GM21381 (cell line): ENCODE data around the gene CBFA2T2.
"Not testable (repeated sequence)": the region's sequence is repeated elsewhere in the genome, so short reads cannot be mapped to it uniquely, and the experiment has no call there.

ENCODE experiments used
- ATAC-seq: cut with Tn5 transposase; IDR thresholded peaks from one replicate; pipeline ENCODE4 v1.9.1; 2021; ENCODE audit warnings: mild to moderate bottlenecking, moderate library complexity; ENCODE audit not compliant: unreplicated experiment

The CBFA2T2 gene

DNA sequence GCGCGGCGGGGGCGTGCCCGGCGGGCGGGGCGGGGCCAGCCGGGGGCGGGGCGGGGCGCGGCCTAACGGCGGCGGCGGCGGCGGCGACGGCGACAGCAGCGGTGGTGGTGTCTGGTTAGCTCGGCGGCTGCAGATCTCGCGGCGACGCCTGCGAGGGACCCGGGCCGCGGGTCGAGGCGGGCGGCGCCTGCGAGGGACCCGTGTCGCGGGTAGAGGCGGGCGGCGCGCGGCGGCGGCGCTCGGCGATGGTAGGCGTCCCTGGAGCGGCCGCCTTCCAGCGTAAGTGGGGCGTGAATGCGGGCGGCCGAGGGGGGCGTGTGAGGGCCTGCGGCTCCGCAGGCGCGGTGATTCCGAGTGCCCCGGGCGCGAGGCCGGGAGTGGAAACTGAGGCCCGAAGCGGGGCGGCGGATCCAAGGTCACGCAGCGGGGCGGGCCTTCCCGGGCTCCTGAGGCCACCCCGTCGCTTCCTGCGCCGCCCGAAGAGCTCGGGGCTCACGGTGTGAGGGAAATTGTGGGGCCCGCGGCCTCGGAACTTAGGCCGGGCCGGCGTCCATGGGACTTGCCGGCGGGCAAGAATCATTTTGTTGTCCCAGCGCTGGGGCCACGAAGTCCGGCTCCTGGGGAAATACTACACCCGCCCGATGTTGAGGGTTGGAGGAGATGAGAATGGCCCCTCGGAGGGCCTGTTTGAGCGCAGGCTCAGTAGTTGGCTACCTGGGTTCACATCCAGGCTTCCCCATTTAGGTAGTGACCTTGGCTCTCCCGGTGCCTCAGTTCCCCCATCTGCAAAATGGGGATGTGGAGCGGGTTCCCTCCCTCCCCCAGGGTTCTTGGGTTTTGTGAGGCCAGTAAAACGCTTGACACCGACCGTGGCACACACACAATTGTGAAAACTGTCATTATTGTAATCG, at the start of gene CBFA2T2:
Gene CBFA2T2, plus strand, starts transcription at position 74 of the 911 bp plus-strand sequence. Its CDS starts 172 bp downstream, at position 246.
- peak; percentile 46 for ATAC-seq

DNA sequence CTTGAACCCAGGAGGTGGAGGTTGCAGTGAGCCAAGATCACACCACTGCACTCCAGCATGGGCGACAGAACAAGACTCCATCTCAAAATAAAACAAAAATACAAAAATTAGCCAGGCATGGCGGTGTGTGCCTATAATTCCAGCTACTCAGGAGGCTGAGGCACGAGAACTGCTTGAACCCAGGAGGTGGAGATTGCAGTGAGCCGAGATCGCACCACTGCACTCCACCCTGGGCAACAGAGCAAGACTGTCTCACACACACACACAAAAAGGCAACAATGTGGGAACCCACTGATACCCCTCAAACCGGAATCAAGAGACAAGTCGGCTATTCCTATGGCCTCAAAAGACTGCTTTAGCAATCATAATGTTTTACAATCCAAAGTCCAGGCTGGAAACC, 49.3 kb upstream of the CBFA2T2 start:
- not testable (repeated sequence) for ATAC-seq

DNA sequence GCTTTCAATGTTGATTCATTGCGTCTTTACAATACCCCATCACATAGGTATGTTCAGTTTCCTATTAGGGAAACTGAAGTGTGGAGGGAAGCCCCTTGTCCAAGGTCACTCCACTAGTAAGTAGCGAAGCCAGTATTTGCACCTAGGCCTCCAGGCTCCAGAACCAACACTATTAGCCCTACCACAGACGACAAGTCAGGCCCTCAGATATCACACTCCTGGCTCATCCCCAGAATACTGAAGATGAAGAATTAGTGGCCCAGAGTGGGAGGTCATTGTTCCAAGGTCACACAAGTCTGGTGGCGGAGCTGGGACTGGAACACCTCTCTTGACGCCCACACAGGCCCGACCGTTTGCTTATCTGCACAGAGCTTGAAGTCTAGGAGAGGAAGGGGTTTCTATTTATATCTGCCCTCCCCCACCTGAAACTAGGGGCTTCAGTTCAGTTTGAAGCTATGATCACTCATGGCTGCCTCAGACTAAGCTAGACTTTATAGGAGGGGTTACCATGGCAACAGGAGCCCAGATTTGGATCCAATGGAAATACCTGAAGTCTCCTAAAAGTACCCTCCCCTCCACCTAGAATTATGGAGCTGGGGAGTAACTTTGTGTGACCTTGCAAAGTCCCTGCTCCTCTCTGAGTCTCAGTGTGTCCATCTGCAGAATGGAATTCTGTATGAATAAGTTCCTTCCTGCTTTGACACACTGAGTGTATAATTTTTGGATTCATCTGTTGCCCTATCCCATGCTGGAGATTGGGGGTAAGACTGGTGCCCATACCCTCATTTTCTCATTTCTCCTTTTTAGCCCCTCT, 48.5 kb upstream of the CBFA2T2 start:
- no peak for ATAC-seq

DNA sequence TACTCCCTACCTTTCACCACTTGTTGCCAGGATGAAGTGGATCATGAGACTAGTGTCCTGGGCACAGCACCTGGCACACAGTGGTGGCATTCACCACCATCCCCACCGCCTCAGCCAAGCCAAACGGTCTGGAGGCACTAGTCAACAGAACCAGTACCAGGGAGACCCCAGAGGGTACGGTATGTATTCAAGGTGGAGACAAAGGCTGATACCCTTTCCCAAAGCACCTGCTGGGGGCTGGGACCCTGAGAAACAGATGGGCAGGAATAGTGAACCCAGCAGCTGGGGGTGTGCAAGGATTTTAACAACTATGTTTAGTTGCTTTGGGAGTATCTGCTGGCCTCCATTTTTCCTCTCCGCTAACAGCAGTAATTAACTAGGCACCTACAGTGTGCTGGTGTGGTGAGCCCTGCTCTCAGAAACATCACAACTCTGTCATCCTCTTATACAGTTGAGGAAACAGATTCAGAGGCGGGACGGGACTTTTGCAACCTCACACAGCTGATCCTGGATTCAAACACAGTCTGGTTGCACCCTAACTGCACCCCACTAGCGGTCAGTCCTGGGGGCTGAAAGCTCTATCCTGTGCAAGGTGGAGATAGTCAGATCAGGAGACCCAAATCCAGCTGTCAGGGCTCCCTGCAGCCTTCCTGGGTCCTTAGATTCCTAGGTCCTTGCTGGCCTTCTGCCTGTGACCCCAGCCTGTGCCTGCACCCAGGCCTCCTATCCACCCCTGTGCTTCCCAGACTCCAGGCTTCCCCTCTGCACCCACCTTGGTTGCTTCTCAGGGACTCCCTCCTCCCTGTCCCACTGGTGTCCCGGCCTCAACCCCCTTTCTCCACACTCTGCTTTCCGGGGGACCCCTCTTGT, 47.5 kb upstream of the CBFA2T2 start:
- no peak for ATAC-seq

DNA sequence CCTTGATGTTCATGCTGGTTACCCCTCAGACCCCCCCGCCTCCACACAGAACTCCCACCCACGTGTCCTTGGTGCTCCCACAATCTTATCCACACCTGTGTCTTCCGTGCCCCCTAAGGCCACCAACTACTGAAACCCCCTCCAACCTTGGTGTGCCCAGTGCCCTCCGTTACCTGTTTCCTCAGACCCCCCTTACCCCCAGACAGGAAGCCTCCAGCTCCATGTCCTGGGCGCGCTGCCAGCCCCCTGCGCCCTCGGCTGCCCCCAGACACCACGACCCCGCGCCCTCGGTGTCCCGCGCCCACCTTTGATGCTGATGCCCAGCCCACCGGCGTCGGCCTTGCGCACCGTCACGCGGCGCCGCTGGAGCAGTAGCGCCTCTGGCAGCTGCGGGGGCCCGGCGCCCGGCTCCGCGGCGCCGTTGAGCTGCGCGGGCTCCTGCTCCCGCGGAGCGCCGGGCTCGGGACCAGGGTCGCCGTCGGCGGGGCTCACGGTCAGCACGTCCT, 46.8 kb upstream of the CBFA2T2 start:
- ATAC-seq, result no peak

DNA sequence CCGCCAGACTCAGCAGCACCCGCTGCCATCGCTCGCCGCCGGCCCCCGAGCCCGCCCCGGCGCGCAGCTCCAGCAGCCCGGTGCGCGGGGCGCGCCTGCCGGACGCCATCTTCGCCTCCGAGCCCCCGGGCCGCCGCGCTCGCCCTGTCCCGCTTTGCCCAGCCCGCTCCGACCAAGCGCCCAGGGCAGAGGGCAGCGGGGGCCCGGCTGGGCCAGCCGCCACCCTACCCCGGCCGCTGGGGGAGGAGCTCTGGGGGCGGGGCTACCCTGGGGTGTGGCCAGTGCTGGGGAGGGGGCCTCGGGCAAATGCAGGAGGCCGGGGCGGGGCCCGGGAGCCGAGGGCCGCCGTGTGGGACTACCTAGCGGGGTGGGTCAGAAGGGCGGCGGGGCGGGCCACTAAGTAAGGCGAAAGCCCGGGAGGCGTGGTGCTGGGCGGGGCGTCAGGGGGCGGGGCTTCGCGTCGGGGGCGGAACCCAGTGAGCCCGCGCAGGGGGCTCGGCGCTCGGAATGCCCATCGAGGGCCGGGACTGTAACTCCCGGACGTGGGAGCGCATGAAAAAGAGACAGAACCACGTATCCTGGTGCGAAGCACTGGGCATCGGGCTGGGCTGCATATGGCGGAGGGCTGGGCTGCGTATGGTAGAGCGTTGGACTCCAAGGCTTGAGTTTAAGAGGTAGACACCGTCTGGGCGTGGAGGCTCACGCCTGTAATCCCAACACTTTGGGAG, 46.2 kb upstream of the CBFA2T2 start, which contains the start of gene SNTA1:
Gene SNTA1, minus strand, starts transcription at position 252 of the 728 bp plus-strand sequence. Its CDS starts 143 bp downstream, at position 109.
- ATAC-seq, result peak; percentile 87

DNA sequence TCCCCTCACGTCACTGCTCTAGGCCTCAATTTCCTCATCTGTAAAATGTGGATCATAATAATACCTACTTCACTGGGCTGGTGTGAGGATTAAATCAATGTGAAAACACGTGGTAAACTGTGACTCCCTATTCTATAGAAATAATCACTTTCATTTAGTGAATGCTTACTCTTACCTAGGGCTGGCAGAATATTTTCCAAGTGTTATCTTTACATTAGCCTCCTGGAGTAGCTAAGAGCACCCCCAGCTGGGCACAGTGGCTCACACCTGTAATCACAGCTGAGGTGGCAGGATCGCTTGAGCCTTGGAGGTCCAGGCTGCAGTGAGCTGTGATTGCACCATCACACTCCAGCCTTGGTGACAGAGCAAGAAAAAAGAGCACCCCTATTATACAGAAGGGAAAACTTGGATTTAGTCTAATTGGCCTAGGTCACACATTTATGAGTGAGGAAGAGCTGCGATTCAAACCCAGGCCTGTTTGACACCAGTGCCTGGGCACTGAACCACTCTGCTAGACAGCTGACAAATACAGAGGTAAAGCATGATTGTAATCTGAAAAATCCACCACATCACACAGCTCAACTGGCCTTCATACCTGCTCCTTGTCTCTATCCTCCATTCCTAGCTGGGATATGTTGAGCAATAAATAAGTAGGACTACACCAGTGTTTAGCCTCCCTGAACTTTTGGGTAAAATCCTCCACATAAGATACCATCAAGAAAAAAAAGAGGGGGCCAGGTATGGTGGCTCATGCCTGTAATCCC, 44.9 kb upstream of the CBFA2T2 start:
- ATAC-seq, result no peak

DNA sequence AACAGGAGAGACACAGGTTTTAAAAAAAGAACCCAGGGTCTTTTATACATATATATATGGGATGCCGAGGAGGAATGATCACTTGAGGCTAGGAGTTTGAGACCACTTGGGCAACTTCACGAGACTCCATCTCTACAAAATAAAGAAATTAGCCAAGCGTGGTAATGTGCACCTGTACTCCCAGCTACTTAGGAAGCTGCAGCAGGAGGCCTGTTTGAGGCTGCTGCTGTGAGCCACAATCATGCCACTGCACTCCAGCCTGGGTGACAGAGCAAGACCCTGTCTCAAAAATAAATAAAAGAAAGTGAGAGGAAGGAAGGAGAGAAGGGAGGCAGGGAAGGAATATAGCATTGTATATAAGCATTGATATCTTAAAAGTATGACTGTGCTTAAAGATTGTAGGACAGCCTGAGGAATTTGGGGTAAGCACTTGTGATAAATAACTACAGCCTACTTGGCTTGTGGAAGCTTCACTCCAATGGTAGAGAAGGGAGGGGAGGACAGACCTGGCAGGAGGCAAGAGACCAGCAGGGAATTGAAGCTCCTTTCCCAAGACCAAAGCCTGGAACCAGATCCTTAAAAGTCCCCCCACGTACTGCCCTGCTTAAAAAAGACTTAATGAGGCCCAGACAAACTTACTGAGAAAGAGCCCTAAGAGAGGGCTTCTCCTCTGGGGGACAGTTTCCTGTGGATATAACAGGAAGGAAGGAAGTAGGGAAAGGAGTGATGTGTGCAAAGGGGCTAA, 43.8 kb upstream of the CBFA2T2 start:
- ATAC-seq, result no peak

DNA sequence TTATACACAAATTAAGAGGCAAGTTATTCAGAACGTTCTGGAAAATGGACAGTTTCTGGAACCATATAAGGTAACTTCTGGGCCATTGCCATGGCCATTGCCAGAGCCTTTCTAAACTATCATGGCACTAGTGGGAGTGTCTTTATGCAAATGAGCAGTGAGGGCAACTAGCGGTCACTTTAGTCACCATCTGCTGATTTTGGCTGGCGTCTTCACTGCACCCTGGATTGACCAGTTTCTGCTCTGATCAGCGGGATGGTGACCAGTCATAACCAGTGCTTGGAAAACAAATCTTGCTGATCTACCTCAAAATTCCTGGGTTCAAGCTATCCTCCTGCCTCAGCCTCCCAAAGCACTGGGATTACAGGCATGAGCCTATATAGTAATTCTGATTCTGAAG, 39.0 kb upstream of the CBFA2T2 start:
- no peak for ATAC-seq

DNA sequence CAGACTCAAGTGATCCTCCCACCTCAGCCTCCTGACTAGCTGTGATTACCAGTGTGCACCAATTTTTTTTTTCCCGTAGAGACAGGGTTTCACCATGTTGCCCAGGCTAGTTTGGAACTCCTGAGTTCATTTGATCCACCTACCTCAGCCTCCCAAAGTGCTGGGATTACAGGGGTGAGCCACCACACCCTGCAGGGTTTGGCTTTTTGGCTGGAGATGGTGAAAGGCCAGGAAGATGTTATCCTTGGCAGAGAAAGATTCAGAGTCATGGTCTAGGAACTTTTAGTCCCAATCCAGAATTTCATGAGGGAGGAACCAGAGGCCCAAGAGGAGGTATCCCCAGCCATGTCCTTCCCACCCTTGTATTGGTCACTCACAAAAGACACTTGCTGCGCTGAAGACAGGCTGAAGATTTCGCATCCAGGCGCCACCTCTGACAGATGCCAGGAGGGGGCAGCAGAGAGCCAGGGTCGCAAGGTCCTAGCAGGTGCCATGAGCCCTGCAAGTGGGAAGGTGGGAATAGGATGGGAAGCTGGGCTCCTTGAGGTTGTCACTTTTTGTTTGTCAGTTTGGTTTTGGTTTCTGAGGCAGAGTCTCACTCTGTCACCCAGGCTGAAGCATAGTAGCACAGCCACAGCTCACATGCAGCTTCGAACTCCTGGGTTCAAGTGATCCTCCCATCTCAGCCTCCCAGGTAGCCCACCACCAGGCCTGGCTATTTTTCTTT, 32.8 kb upstream of the CBFA2T2 start:
- not testable (repeated sequence) for ATAC-seq

DNA sequence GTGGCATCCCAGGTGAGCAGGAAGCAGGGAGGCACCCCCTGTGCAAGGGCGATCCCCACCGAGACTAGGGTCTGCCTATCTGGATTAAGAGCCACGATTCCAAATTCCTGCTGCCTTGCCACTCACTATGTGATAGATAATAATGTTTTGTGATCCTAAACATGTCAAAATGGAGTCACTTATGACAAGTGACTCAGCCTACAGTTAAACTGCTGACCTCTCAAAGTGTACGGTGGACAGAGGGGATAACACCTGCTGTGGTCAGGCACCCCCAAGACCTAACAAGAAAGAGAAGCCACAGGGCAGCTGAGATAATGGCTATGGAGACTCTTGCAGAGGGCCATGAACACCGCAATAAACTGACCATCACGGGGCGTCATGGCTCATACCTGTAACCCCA, 30.3 kb upstream of the CBFA2T2 start:
- no peak for ATAC-seq

DNA sequence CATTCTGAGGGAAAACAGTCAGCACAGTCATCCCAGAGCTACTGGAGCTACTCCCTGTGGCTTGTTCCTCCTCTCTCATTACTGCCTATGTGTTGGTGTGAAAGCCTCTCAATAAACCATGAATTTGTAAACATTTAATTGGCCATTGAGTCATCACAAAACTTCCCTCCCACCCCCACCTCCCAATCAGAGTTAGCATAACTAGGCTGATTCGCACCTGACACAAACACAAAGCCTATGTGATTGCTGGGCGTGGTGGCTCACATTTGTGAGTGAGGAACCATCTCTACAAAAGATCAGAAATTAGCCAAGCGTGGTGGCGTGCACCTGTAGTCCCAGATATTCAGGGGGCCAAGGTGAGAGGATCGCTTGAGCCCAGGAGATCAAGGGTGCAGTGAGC, 29.2 kb upstream of the CBFA2T2 start:
- no peak for ATAC-seq

DNA sequence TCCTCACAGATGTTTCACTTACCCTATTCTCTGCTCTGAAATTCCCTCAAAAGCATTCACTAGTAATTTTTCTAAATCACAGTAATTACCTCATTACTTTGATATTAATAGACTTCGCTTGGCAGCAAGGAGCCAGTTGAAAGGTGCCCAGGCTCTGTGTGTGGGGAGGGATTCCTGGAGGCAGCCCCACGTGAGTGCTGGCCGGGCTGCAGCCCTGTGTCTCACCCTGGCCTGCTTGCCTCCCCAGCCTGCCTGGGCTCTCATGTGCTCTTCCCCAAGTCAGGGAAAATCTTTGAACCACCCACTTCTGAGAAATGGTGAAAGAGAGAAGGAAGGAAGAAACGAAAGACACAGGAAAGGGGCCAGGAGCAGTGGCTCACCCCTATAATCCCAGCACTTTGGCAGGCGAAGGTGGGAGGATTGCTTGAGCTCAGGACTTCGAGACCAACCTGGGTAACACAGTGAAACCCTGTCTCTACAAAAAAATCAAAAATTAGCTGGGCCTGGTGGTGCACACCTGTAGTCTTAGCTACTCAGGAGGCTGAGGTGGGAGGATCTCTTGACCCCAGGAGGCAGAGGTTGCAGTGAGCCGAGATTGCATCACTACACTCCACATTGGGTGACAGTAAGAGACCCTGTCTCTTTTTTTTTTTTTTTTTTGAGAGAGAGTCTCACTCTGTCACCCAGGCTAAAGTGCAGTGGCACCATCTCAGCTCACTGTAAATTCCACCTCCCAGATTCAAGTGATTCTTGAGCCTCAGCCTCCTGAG, 26.4 kb upstream of the CBFA2T2 start:
- no peak for ATAC-seq

DNA sequence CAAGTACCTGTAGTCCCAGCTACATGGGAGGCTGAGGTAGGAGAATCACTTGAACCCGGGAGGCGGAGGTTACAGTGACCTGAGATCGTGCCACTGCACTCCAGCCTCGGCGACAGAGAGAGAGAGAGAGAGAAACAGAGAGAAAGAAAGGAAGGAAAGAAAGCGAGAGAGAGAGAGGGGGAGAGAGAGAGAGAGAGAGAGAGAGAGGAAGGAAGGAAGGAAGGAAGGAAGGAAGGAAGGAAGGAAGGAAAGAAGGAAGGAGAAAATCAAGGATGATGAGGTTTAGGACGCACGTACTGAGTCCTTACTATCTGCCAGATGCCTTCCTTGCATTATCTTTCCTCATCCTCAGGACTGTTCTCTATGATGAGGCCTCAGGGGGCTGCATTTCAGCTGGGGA, 25.1 kb upstream of the CBFA2T2 start:
- not testable (repeated sequence) for ATAC-seq

DNA sequence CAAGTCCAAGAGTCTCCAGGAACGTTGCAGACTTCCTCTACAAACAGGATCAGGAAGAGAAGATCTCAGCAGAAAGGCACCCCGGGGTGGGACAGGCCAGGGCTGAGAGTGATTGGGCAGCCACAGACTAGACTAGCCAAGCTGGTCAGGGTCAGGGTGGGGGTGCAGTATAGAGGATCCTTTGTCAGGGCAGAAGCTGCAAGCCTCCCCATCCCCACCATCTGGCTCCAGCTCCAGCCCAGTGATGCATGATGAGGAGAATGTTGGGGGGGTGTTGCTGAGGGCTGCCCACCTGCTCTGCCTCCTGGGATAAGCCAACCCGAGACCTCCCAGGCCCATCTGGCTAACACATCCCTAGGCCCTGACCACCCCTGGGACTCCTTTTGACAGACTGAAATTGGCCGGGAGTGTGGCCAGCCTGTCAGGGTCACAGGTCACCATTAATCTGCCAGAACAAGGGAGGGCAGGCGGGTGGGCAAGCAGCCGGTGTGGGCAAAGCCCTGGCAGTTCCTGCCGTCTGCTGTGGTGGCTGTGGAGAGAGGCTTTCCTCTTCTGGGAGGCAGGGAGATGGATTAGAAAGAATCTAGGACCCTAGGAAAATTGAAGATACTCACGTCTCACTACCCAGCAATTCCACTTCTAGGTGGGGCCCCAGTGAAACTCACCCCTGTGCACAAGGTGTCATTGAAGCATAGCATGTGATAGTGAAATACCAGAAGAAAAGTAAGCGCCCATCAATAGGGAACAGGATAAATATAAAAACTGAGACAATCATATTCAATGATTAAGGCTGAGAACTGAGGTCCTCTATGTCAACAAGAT, 24.2 kb upstream of the CBFA2T2 start:
- ATAC-seq, result no peak

DNA sequence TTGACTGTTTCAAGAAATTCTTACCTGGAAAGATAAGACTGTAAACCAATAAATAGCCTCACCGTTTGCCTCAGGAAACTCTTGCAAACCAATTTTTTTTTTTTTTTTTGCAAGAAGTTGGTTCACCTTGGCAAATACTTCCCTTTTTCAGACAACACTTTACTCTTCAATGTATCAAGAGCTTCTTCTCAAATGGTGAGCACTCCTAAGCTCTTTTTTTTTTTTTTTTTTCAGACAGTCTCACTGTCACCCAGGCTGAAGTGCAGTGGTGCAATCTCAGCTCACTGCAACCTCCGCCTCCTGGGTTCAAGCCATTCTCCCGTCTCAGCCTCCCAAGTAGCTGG, 23.6 kb upstream of the CBFA2T2 start:
- no peak for ATAC-seq
